SK-N-MC (cell line): ENCODE results near the gene DUSP22.

Experiments
- EZH2 ChIP-seq: fragments of 200-600 bp; sonication (generic); IDR thresholded peaks from one replicate; pipeline ENCODE4 v1.6.1; 2017; ENCODE audit warnings: antibody characterized with exemption
- FOXP2 ChIP-seq: optimal IDR thresholded peaks from 2 replicates; pipeline ENCODE3; 2011; ENCODE audit warnings: mild to moderate bottlenecking, moderate library complexity; ENCODE audit not compliant: insufficient read depth; ENCODE audit errors: extremely low read length, control extremely low read depth
- POLR2AphosphoS5 ChIP-seq: IDR thresholded peaks from 2 replicates; pipeline ENCODE4 v1.6.1; 2012; ENCODE audit warnings: mild to moderate bottlenecking, low read depth, low read length, borderline replicate concordance

DNA sequence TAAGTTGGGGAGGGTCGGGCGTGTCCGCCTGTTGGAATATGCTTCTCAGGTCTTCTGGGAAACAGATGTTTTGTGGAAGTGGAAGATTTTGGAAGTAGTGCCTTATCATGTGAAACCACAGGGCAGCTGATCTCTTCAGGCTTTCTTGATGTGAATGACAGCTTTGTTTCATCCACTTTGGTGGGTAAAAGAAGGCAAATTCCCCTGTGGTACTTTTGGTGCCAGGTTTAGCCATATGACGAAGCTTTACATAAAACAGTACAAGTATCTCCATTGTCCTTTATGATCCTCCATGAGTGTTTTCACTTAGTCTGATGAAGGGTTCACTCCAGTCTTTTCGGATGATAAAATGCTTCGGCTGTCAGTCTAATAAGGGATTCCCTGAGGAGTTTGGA is 103.8 kb downstream of the DUSP22 start:
- TF ChIP-seq POLR2AphosphoS5 (no peak), EZH2 (no peak), FOXP2 (no peak)
